HepG2 (cell line): ENCODE results near the gene GUCA2B. TPM values are rescaled to one million over a fixed set of nuclear protein-coding genes. Genes with fewer than 3 reads are reported as not detected.

Experiments
- CHD4 ChIP-seq: fragments of 200-600 bp; sonication (generic); IDR thresholded peaks from 2 replicates; pipeline ENCODE4 v1.7.0; 2017; ENCODE audit warnings: mild to moderate bottlenecking, low read length, borderline replicate concordance
- EP300 ChIP-seq, 3 experiments: sonication (generic) in 1 of 3; formaldehyde crosslinking in 1 of 3; IDR thresholded peaks; 2 replicates each; pipeline versions ENCODE4 v1.5.1 to v1.6.1; 2011 to 2020; ENCODE audit warnings: low read depth in 2 of 3, low read length in 2 of 3, borderline replicate concordance in 1 of 3, improper control_type of control experiment in 1 of 3, mild to moderate bottlenecking in 1 of 3, missing genetic modification reagents in 1 of 3, moderate library complexity in 1 of 3
- ZNF10 ChIP-seq: sonication (generic); formaldehyde crosslinking; IDR thresholded peaks from 2 replicates; pipeline ENCODE4 v1.4.0; 2020; ENCODE audit warnings: mild to moderate bottlenecking, low read depth, missing genetic modification reagents, borderline replicate concordance
- polyA plus RNA-seq, 8 experiments: library from polyadenylated mRNA; depleted of rRNA in 3 of 8; stranded (reverse) in 7 of 8; unstranded in 1 of 8; fragments of >200 nt; fragmentation: Illumina TruSeq in 4 of 8; extraction: Trizol in 4 of 8; gene quantifications; 2 replicates each; pipeline versions ENCODE4 v1.2.1 to v1.2.3, GENCODE V29; 2011 to 2016; ENCODE audit warnings: low read depth in 4 of 8, missing spikeins in 1 of 8, mixed read lengths in 1 of 8; ENCODE audit not compliant: insufficient read depth in 1 of 8
- total RNA-seq, 5 experiments: library from RNA; depleted of rRNA; stranded (reverse); fragments of >200 nt; fragmentation: Illumina TruSeq; extraction: Trizol; gene quantifications; 2 replicates each; pipeline ENCODE4 v1.2.3, GENCODE V29; 2016; ENCODE audit warnings: low read depth in 1 of 5
- TF ChIP-seq, protein P1 (sequence below), 2 experiments: fragments of 450-650 bp in 1 of 2; sonication (generic) in 1 of 2; formaldehyde crosslinking in 1 of 2; IDR thresholded peaks; 2 replicates each; pipeline versions ENCODE4 v1.6.1 to v1.8.0; 2016 to 2022; ENCODE audit warnings: antibody characterized with exemption in 1 of 2, mild to moderate bottlenecking in 1 of 2, missing genetic modification reagents in 1 of 2
- TF ChIP-seq, protein P2 (sequence below): sonication (generic); formaldehyde crosslinking; IDR thresholded peaks from 2 replicates; pipeline ENCODE4 v1.5.0; 2020; ENCODE audit warnings: missing genetic modification reagents, mild to moderate bottlenecking, borderline replicate concordance

The GUCA2B gene
- total and polyA plus RNA-seq, 2 of the 13 experiments (the other 11 are each of a cell fraction or from before 2014, with no cell fraction given) = not detected

- TF ChIP-seq, protein P1, sequence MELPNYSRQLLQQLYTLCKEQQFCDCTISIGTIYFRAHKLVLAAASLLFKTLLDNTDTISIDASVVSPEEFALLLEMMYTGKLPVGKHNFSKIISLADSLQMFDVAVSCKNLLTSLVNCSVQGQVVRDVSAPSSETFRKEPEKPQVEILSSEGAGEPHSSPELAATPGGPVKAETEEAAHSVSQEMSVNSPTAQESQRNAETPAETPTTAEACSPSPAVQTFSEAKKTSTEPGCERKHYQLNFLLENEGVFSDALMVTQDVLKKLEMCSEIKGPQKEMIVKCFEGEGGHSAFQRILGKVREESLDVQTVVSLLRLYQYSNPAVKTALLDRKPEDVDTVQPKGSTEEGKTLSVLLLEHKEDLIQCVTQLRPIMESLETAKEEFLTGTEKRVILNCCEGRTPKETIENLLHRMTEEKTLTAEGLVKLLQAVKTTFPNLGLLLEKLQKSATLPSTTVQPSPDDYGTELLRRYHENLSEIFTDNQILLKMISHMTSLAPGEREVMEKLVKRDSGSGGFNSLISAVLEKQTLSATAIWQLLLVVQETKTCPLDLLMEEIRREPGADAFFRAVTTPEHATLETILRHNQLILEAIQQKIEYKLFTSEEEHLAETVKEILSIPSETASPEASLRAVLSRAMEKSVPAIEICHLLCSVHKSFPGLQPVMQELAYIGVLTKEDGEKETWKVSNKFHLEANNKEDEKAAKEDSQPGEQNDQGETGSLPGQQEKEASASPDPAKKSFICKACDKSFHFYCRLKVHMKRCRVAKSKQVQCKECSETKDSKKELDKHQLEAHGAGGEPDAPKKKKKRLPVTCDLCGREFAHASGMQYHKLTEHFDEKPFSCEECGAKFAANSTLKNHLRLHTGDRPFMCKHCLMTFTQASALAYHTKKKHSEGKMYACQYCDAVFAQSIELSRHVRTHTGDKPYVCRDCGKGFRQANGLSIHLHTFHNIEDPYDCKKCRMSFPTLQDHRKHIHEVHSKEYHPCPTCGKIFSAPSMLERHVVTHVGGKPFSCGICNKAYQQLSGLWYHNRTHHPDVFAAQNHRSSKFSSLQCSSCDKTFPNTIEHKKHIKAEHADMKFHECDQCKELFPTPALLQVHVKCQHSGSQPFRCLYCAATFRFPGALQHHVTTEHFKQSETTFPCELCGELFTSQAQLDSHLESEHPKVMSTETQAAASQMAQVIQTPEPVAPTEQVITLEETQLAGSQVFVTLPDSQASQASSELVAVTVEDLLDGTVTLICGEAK (IDR thresholded peaks at IDR 0.05) = no peak
- TF ChIP-seq, protein P1 (CRISPR knock-in tag; IDR thresholded peaks at IDR 0.05) = peak; percentile 88
- TF ChIP-seq EP300 (IDR thresholded peaks at IDR 0.05; ENCODE audit: low read depth in 2 of 2, low read length in 2 of 2) (no peak), EP300 (CRISPR knock-in tag; IDR thresholded peaks at IDR 0.05; ENCODE audit: borderline replicate concordance) (no peak), ZNF10 (no peak), CHD4 (no peak)
- TF ChIP-seq, protein P2, sequence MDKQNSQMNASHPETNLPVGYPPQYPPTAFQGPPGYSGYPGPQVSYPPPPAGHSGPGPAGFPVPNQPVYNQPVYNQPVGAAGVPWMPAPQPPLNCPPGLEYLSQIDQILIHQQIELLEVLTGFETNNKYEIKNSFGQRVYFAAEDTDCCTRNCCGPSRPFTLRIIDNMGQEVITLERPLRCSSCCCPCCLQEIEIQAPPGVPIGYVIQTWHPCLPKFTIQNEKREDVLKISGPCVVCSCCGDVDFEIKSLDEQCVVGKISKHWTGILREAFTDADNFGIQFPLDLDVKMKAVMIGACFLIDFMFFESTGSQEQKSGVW = no peak
These were observed 19.2 kb upstream of the GUCA2B start (continued) for GRCh38 chr1:42133809-42134526.
